Nephron progenitor cell (in vitro differentiated cells): ENCODE measurements around the gene NRCAM.

Experiments used
- DNase-seq: peaks from one replicate; pipeline ENCODE4 v3.0.0; 2021
- H3K27ac Mint-ChIP-seq: 2 replicates; pipeline ENCODE4 v1.8.0; 2021; ENCODE audit warnings: mild to moderate bottlenecking, moderate library complexity, mixed read lengths
- H3K27me3 Mint-ChIP-seq: 2 replicates; pipeline ENCODE4 v1.8.0; 2021; ENCODE audit warnings: mild to moderate bottlenecking, low read depth, mixed read lengths; ENCODE audit not compliant: poor library complexity
- H3K36me3 Mint-ChIP-seq: 2 replicates; pipeline ENCODE4 v1.8.0; 2021; ENCODE audit warnings: low read depth, mixed read lengths
- H3K4me1 Mint-ChIP-seq: 2 replicates; pipeline ENCODE4 v1.8.0; 2021; ENCODE audit warnings: mixed read lengths
- H3K4me3 Mint-ChIP-seq: 2 replicates; pipeline ENCODE4 v1.8.0; 2021; ENCODE audit warnings: mild to moderate bottlenecking, moderate library complexity, mixed read lengths
- H3K9me3 Mint-ChIP-seq: 2 replicates; pipeline ENCODE4 v1.8.0; 2021; ENCODE audit warnings: mild to moderate bottlenecking, moderate library complexity, mixed read lengths
- TF ChIP-seq, protein P1 (sequence below): fragments of 200-600 bp; sonication (generic); IDR thresholded peaks from 2 replicates; pipeline ENCODE4 v1.5.0; 2021; ENCODE audit warnings: antibody characterized with exemption

NRCAM gene

DNA sequence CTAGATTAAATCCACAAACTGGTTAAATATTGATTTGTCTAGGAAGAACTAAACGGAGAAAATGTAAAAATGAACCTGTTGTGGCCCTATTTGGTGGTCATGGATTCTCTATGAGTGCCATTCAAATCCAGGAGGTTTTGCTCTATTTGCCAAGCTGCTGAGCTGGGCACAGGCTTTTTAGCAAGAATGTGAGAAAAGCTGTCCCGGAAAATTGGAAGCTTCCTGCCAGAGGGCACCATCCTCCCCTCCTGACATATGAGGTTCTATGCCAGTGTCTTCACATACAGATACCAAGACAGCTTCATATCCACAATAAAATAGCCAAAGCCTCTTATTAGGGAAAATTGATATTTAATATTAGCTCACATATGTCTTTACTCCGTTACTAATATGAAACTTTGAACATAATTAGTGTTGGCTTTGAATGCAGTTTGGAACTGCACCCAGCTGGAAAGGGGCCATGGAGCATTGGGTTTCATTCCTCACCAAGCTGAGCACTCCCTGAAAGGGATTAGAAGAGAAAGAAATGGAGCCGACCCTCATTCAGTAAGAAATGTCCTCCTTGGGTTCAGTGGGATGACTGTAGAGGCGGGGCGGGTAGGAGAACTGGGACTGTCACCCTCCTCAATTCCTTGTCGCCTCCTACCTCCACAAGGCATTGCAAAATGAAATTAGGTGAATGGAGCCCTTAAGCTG is 47.8 kb downstream of the NRCAM start:
- Mint-ChIP-seq H3K27me3 (peaks cover 12% of the 10 kb centered on the region), H3K9me3 (no peaks in the 10 kb centered on the region), H3K4me3 (no peak overlapping the region), H3K36me3 (no peaks in the 10 kb centered on the region), H3K27ac (no peak overlapping the region), H3K4me1 (peaks cover under 1% of the 10 kb centered on the region)
- DNase-seq, result no peak
- TF ChIP-seq, protein P1, sequence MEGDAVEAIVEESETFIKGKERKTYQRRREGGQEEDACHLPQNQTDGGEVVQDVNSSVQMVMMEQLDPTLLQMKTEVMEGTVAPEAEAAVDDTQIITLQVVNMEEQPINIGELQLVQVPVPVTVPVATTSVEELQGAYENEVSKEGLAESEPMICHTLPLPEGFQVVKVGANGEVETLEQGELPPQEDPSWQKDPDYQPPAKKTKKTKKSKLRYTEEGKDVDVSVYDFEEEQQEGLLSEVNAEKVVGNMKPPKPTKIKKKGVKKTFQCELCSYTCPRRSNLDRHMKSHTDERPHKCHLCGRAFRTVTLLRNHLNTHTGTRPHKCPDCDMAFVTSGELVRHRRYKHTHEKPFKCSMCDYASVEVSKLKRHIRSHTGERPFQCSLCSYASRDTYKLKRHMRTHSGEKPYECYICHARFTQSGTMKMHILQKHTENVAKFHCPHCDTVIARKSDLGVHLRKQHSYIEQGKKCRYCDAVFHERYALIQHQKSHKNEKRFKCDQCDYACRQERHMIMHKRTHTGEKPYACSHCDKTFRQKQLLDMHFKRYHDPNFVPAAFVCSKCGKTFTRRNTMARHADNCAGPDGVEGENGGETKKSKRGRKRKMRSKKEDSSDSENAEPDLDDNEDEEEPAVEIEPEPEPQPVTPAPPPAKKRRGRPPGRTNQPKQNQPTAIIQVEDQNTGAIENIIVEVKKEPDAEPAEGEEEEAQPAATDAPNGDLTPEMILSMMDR, result no peak

DNA sequence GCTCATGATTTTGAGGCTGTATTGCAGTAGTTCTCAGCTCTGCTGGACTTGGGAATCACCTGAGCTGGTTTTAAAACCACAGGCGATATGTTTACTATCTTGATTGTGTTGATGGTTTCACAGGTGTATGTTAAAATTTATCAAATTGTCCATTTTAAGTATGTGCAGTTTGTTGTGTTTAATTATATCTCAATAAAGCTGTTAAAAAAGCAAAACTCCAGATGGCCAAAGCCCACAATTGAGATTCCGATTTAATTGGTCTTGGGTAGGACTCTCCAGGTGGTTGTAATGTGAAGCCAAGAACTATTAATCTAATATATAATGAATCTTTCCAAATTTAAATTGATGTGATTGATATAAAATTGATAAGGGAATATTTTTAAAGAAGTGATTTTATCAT is 48.6 kb downstream of the NRCAM start:
- H3K36me3 Mint-ChIP-seq, result no peaks in the 10 kb centered on the region
- no peaks in the 10 kb centered on the region for H3K4me1 Mint-ChIP-seq
- H3K4me3 Mint-ChIP-seq, result no peak overlapping the region
- no peaks in the 10 kb centered on the region for H3K9me3 Mint-ChIP-seq
- no peak overlapping the region for H3K27ac Mint-ChIP-seq
- DNase-seq, result no peak
- H3K27me3 Mint-ChIP-seq, result peaks cover 12% of the 10 kb centered on the region
- TF ChIP-seq, protein P1, result no peak

DNA sequence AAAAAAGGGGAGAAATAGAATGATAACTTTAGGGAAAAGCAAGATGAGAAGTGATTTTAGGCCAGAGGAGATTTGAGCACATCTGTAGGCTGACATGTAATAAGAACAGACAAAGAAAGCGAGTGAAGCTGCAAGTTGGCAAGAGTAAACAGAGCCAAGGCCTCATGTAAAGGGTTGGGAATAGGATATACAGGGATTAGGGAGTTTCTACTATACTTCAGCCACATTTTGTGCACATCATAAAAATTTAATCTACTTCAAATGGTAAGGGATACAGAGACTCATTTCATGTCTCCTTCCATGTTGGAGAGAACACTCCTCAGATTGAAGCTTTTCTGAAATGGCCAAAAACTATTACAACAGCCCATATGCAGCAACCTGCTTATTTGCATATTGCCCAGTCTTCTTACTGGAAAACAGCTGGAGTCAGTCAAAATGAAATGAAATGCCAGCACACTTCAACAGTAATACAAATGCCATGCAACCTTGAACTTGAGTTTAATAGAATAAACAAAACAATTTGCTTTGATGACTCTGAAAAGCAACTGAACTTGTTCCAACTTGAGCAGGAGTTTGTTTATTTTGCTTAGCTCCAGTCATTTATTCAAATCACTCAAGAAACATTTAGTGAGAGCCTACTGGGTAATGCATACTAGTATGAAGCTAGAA is 49.9 kb downstream of the NRCAM start:
- Mint-ChIP-seq H3K4me3 (no peak overlapping the region), H3K4me1 (no peaks in the 10 kb centered on the region), H3K27me3 (peaks cover 15% of the 10 kb centered on the region), H3K9me3 (no peaks in the 10 kb centered on the region), H3K27ac (no peak overlapping the region), H3K36me3 (no peaks in the 10 kb centered on the region)
- TF ChIP-seq, protein P1, result no peak
- no peak for DNase-seq

DNA sequence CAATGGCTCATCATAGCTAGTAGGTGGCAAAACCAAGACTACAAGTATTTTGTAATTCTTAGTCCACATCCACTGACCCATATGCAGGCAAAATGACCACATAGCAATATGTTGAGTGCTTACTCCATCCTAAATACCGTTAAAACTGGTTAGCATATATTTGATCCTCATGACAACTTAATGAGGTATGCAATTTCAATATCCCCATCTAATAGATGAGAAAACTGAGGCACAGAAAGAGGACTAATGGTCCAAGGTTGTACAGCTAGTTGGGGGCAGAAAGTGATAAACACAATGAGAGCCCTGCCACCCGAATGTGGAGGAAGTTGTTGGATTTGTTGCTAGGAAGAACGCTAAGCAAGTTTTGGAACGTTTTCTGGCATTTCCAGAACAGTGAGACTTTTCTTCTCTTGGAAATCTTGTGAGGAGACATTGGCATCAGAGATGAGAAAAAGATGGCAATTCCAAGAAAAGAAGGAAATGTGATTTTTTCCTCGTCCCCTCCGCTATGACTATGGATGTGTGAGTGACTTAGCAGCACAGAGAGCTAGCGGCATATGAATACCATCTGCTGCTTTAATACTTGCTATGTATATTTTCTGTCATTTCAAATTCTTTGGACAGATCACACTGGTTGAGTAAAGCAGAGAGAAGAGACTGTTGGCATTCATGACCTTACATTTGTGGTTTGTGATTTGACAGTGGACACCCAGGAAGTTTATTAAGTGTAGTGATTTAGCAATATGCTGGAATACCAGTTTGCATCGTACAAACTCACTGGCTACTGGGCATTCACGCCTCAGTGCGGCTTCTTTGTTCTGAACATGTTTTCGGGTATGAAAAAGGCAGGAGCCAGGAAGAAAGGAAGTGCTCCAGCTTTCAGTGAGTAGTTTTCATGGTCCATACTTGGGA is 51.5 kb downstream of the NRCAM start:
- TF ChIP-seq, protein P1, result no peak
- no peaks in the 10 kb centered on the region for H3K9me3 Mint-ChIP-seq
- H3K4me3 Mint-ChIP-seq, result no peak overlapping the region
- no peak overlapping the region for H3K27ac Mint-ChIP-seq
- H3K4me1 Mint-ChIP-seq, result no peaks in the 10 kb centered on the region
- H3K36me3 Mint-ChIP-seq, result no peaks in the 10 kb centered on the region
- peaks cover 18% of the 10 kb centered on the region for H3K27me3 Mint-ChIP-seq
- no peak for DNase-seq

DNA sequence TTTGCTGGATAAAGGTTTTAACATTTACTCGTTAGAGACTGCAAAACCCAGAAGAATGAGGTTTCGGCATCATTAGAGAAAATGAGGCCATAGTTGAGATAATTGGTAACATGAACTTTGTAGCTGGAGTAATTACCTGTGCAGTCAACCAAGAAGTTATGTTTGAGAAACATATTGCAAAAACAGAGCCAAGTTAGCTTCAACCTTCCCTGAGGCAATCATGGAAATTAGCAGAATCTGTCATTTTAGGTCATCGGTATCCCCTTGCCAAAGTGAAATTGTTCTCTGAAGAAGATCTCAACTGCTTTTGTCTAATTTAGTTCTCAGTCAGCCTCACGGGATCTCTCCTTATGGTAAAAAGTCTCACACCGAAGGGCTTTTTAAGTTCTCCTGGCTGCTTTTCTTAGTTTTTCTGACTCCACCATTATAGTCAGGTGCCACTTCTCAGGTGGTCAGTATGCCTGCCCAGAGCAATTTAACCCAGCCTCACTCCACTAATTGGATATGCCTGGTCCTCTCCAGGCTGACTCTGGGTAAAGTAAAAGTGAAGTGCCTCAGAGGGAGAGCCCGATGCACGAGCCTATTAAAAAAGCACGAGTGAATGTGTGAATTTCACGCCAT is 52.5 kb downstream of the NRCAM start:
- H3K4me1 Mint-ChIP-seq, result no peaks in the 10 kb centered on the region
- H3K27me3 Mint-ChIP-seq, result peaks cover 20% of the 10 kb centered on the region
- no peaks in the 10 kb centered on the region for H3K9me3 Mint-ChIP-seq
- no peak overlapping the region for H3K4me3 Mint-ChIP-seq
- TF ChIP-seq, protein P1, result no peak
- H3K27ac Mint-ChIP-seq, result no peak overlapping the region
- H3K36me3 Mint-ChIP-seq, result no peaks in the 10 kb centered on the region
- DNase-seq, result no peak
